Adrenal gland (tissue), 19 donors: ENCODE results near the gene OR7G1. TPM values are rescaled to one million over a fixed set of nuclear protein-coding genes. Genes with fewer than 3 reads are reported as not detected.

Experiments
- DNase-seq, 7 donors: peaks; one replicate each; pipeline ENCODE4 v3.0.0-alpha.2; 2019 to 2020
- H3K27ac ChIP-seq, 5 donors: fragments of 200-600 bp; sonication (generic) in 4 of 5; 1 replicate in 3 of 5; 2 replicates in 2 of 5; pipeline versions ENCODE4 v1.5.1 to v1.8.0; 2016 to 2020; ENCODE audit warnings: mild to moderate bottlenecking in 1 of 5
- H3K27me3 ChIP-seq: fragments of 200-600 bp; 2 replicates; pipeline ENCODE4 v1.8.0; 2021
- H3K36me3 ChIP-seq, 2 donors: fragments of 200-600 bp; replicated peaks in 1 of 2; 1 replicate in 1 of 2; 2 replicates in 1 of 2; pipeline versions ENCODE4 v1.5.1 to v1.8.0; 2018 to 2022
- H3K4me1 ChIP-seq, 2 donors: fragments of 200-600 bp; replicated peaks in 1 of 2; 1 replicate in 1 of 2; 2 replicates in 1 of 2; pipeline versions ENCODE4 v1.5.1 to v1.8.0; 2018 to 2021
- H3K4me3 ChIP-seq, 4 donors: fragments of 200-600 bp; sonication (generic) in 3 of 4; one replicate each; pipeline ENCODE4 v1.5.1; 2016 to 2018
- H3K9me3 ChIP-seq, 3 donors: fragments of 200-600 bp; sonication (generic) in 1 of 3; replicated peaks in 1 of 3; 1 replicate in 2 of 3; 2 replicates in 1 of 3; pipeline versions ENCODE4 v1.5.1 to v1.8.0; 2016 to 2021
- CTCF ChIP-seq, 6 experiments: fragments of 450-650 bp in 4 of 6; fragments of 200-600 bp in 2 of 6; sonication (generic) in 1 of 6; IDR thresholded peaks; 1 replicate in 5 of 6; 2 replicates in 1 of 6; pipeline versions ENCODE4 v1.5.1 to v1.8.0; 2016 to 2021; ENCODE audit warnings: antibody characterized with exemption in 6 of 6, mild to moderate bottlenecking in 2 of 6, moderate library complexity in 1 of 6
- POLR2A ChIP-seq, 2 donors: fragments of 450-650 bp; IDR thresholded peaks; one replicate each; pipeline ENCODE4 v1.6.1; 2017; ENCODE audit warnings: antibody characterized with exemption in 2 of 2, mild to moderate bottlenecking in 2 of 2, moderate library complexity in 1 of 2
- WGBS, 4 donors: extraction: QIAGEN DNeasy Blood & Tissue Kit in 2 of 4; methylation state at CpG; one replicate each; pipeline versions ENCODE4 v1.1.5 to v1.1.7; 2013 to 2017; 5-methylcytosine and 5-hydroxymethylcytosine counted together
- intact Hi-C, 2 donors: fragments of 100-400 bp; cut with DNase I; formaldehyde crosslinking; loops; one replicate each; pipeline versions ENCODE4 v1.14.1 to v1.15.0; 2022 to 2023
- long read RNA-seq, 10 donors: library from polyadenylated mRNA in 3 of 10; unstranded in 2 of 10; stranded (forward) in 1 of 10; transcript quantifications; one replicate each; pipeline ENCODE4 v2.0.0 and lab custom pipeline, GENCODE V29; 2021 to 2026
- polyA plus RNA-seq, 3 donors: library from polyadenylated mRNA; stranded (reverse); fragments of 200-250 nt in 2 of 3; fragments of 350-450 nt in 1 of 3; fragmentation: Illumina TruSeq in 1 of 3; extraction: RNeasy Lipid Tissue Mini Kit (QIAGEN cat#74804) in 1 of 3; gene quantifications; one replicate each; pipeline ENCODE4 v1.2.3, GENCODE V29; 2013 to 2014
- total RNA-seq, 9 donors: library from RNA; depleted of rRNA in 4 of 9; stranded (reverse); fragments of >200 nt in 4 of 9; fragments of 120-200 nt in 1 of 9; fragmentation: NEBNext Ultra II Directional in 1 of 9; extraction: Animal tissue kit (Norgen Biotek cat#: 25700) in 1 of 9; gene quantifications; one replicate each; pipeline versions ENCODE4 v1.1.0 to v1.2.4, GENCODE V29; 2013 to 2023
- donor health status: healthy with polysubstance abuse.
- donor health status: Bipolar disorder and iron deficiency.
- donor health status: DM: yes; HTN: yes; CAD: no.
- donor health status: DM: no; HTN: no; CAD: no.
- donor health status: DM: no; HTN: no; CAD: no.
- donor health status: DM: yes; HTN: yes; CAD: no.

OR7G1 gene
- not detected for total RNA-seq
- polyA plus RNA-seq, result not detected
- long read RNA-seq, donor 1, result 0 reads
- long read RNA-seq, donor 2, result 0 reads
- long read RNA-seq, donor 3, result 0 reads
- long read RNA-seq, donor 4, result 0 reads
- long read RNA-seq, donor 5, result 0 reads
- long read RNA-seq, donor 6, result 0 reads
- long read RNA-seq, donor 7, result 0 reads
- long read RNA-seq, donor 8, result 0 reads
- long read RNA-seq, donor 9, result 0 reads
- long read RNA-seq, donor 10, result 0 reads

DNA sequence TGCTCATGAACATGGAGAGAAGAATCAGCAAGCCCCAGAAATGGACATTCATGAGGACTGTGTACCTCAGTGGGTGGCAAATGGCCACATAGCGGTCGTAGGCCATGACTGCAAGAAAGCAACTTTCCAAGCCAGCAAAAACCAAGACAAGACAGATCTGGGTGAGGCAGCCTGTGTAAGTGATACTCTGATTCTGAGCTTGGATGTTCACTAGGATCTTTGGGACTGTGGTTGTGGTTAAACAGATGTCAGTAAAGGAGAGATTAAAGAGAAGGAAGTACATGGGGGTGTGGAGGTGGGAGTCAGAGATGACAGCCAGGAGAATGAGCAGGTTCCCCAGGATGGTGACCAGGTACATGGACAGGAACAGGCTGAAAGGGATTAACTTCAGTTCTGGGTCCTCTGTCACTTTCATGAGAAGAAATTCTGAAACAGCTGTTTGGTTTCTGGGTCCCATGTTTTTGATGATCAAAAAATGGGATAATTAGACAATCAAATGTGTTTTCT lies at the start of gene OR7G1:
Gene OR7G1 (minus strand): TSS at position 457 of the 507 bp plus-strand sequence. CDS start 0 bp downstream, at position 457.
- no peak for TF ChIP-seq CTCF (IDR thresholded peaks at IDR 0.05)
- no peak for TF ChIP-seq POLR2A (IDR thresholded peaks at IDR 0.05)
- DNase-seq, result no peak
- Histone ChIP-seq H3K9me3 (no peaks in the 10 kb centered on the region), H3K4me1 (no peaks in the 10 kb centered on the region), H3K27ac (no peak within 1 kb of the TSS), H3K36me3 (no peaks in the 10 kb centered on the region), H3K4me3 (no peak within 1 kb of the TSS), H3K27me3 (no peaks in the 10 kb centered on the region)
- 82 to 93% (median 88%) methylated on average over 2 of the region's 2 CpGs; no CpG with 5 or more reads in 1 of the 4 donors for WGBS, 4 donors
- intact Hi-C loops, result no loop called here

- TF ChIP-seq CTCF (IDR thresholded peaks at IDR 0.05), result no peak
- TF ChIP-seq POLR2A (IDR thresholded peaks at IDR 0.05), result no peak
- intact Hi-C loops, result no loop called here
- Histone ChIP-seq H3K4me1 (no peaks in the 10 kb centered on the region), H3K27ac (no peak overlapping the region), H3K9me3 (no peaks in the 10 kb centered on the region), H3K27me3 (no peaks in the 10 kb centered on the region), H3K4me3 (no peak overlapping the region), H3K36me3 (peaks cover 4 to 33% of the 10 kb centered on the region in 2 donors)
- 93 to 99% (median 96%) methylated on average over 3 of the region's 3 CpGs for WGBS, 4 donors
- no peak for DNase-seq
These were observed 49.7 kb upstream of the OR7G1 start for GRCh38 chr19:9165261-9165660.

DNA sequence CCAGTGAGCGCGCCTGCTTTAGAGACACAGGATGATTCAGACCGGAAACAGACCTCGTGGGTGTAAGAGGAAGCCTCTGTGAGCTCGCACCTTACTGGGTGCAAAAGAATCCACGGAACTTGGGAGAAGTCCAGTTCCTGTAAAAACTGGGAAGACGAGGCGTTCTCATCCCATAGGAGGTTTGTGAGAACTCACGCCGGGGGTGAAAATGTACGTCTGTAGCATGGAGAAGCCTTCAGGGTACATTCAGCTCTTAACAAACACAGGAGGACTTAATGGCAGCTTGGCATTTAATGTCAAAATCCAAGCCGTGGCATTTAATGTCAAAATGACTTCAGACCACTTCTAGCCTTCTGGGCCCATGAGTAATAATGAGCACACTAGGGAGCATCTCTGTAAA lies 45.9 kb upstream of the OR7G1 start:
- DNase-seq, result no peak
- no peaks in the 10 kb centered on the region for H3K4me1 ChIP-seq
- H3K9me3 ChIP-seq, result no peaks in the 10 kb centered on the region
- peaks cover 5 to 72% of the 10 kb centered on the region in 2 donors for H3K36me3 ChIP-seq
- H3K27me3 ChIP-seq, result no peaks in the 10 kb centered on the region
- TF ChIP-seq POLR2A (IDR thresholded peaks at IDR 0.05) (no peak), CTCF (IDR thresholded peaks at IDR 0.05) (no peak)
- WGBS, 4 donors, result 98 to 99% (median 99%) methylated on average over 12 of the region's 12 CpGs
- intact Hi-C loops, result no loop called here
- H3K4me3 ChIP-seq, result no peak overlapping the region
- no peak overlapping the region for H3K27ac ChIP-seq

DNA sequence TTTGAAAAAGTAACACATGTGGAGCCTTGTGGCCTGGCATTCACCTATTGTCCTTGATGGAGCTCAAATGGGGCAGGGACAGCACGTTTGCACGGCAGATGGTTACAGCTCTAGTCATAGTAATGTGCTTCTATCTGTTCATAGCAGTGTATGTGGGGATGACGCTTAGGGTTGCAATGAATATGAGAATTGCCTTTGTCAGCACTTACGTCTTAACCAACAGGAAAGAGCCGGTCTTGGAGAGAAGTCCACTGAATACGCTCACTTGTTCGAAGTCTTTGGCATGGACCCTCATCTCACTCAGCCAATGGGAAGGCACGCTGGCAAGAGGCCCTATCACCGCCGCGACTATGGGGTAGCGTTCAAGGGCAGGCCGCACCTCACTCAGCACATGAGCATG lies 44.3 kb upstream of the OR7G1 start:
- Histone ChIP-seq H3K4me3 (no peak overlapping the region), H3K27ac (no peak overlapping the region), H3K9me3 (no peaks in the 10 kb centered on the region), H3K27me3 (no peaks in the 10 kb centered on the region), H3K4me1 (no peaks in the 10 kb centered on the region), H3K36me3 (peaks cover 5 to 76% of the 10 kb centered on the region in 2 donors)
- intact Hi-C loops, result no loop called here
- DNase-seq, result no peak
- 95 to 98% (median 96%) methylated on average over 13 of the region's 13 CpGs for whole genome bisulfite sequencing, 4 donors
- TF ChIP-seq CTCF (IDR thresholded peaks at IDR 0.05), result no peak
- no peak for TF ChIP-seq POLR2A (IDR thresholded peaks at IDR 0.05)
